GM12878 (cell line): ENCODE measurements around the gene CLPTM1L. TPM values are rescaled to one million over a fixed set of nuclear protein-coding genes. Genes with fewer than 3 reads are reported as not detected.

Experiments used
- ATAC-seq: fragments of 200-7000 bp; cut with Tn5 transposase; 3 replicates; pipeline ENCODE4 v1.9.1; 2020; ENCODE audit warnings: mild to moderate bottlenecking, moderate library complexity
- BruUV-seq: library from RNA; stranded (reverse); fragments of 400-500 nt; replicated peaks from 2 replicates; lab custom pipeline; 2021; lab: Mats Ljungman, UMichigan
- CTCF ChIA-PET: fragments of 300-600 bp; sonication (Branson Sonifier 250); formaldehyde crosslinking; extraction: SDS; loops from one replicate; lab custom pipeline; 2021; ENCODE audit warnings: inconsistent platforms; lab: Yijun Ruan, JAX
- POLR2A ChIA-PET: fragments of 350-600 bp; formaldehyde crosslinking; extraction: SDS; loops from one replicate; lab custom pipeline; 2021; ENCODE audit warnings: inconsistent platforms; lab: Charles Lee
- RAD21 ChIA-PET: fragments of 300-600 bp; sonication (Branson Sonifier 250); formaldehyde crosslinking; loops from one replicate; lab custom pipeline; 2023; ENCODE audit warnings: antibody characterized with exemption; ENCODE audit not compliant: unreplicated experiment; lab: Charles Lee
- SMC1A ChIA-PET: fragments of 300-600 bp; sonication (Branson Sonifier 250); formaldehyde crosslinking; loops from one replicate; lab custom pipeline; 2023; ENCODE audit not compliant: unreplicated experiment, uncharacterized antibody; lab: Charles Lee
- DNase-seq: peaks from one replicate; pipeline ENCODE4 v3.0.0-alpha.2; 2011; ENCODE audit warnings: low read depth, low spot score
- FAIRE-seq: peaks from 3 replicates; lab custom pipeline; 2011; peaks lifted over from hg19 to GRCh38; lab: Jason Lieb, UNC
- H2AFZ ChIP-seq: 2 replicates; pipeline ENCODE4 v1.6.0; 2011; ENCODE audit warnings: low read depth, low read length, control low read depth; ENCODE audit not compliant: control insufficient read depth
- H3K27ac ChIP-seq: 2 replicates; pipeline ENCODE4 v1.5.1; 2011; ENCODE audit warnings: control low read depth; ENCODE audit not compliant: control insufficient read depth, insufficient read depth
- H3K27me3 ChIP-seq, 2 experiments: replicated peaks in 1 of 2; 2 replicates each; pipeline versions ENCODE4 v1.6.0 to v1.6.1; 2011; ENCODE audit warnings: low read length in 1 of 2; ENCODE audit not compliant: control insufficient read depth in 2 of 2, insufficient read depth in 2 of 2
- H3K36me3 ChIP-seq, 2 experiments: 2 replicates each; pipeline ENCODE4 v1.5.1; 2011; ENCODE audit warnings: low read length in 1 of 2; ENCODE audit not compliant: control insufficient read depth in 2 of 2, insufficient read depth in 2 of 2
- H3K4me1 ChIP-seq: 2 replicates; pipeline ENCODE4 v1.6.1; 2011; ENCODE audit warnings: mild to moderate bottlenecking, low read length, moderate library complexity, mixed read lengths; ENCODE audit not compliant: control insufficient read depth, insufficient read depth
- H3K4me2 ChIP-seq: 2 replicates; pipeline ENCODE4 v1.6.0; 2011; ENCODE audit warnings: control low read depth; ENCODE audit not compliant: control insufficient read depth, insufficient read depth
- H3K4me3 ChIP-seq: fragments of 200-600 bp; sonication (generic); 2 replicates; pipeline ENCODE4 v1.5.1; 2016
- H3K79me2 ChIP-seq: 2 replicates; pipeline ENCODE4 v1.6.0; 2011; ENCODE audit warnings: low read length; ENCODE audit not compliant: control insufficient read depth, insufficient read depth
- H3K9ac ChIP-seq: 2 replicates; pipeline ENCODE4 v1.8.0; 2011; ENCODE audit warnings: low read length, control low read depth, mixed read lengths; ENCODE audit not compliant: control insufficient read depth, insufficient read depth
- H3K9me3 ChIP-seq: replicated peaks from 3 replicates; pipeline ENCODE4 v1.5.1; 2011; ENCODE audit warnings: mild to moderate bottlenecking, low read length; ENCODE audit not compliant: control insufficient read depth, insufficient read depth
- H4K20me1 ChIP-seq: 2 replicates; pipeline ENCODE4 v1.6.0; 2011; ENCODE audit not compliant: control insufficient read depth, insufficient read depth
- CHD4 ChIP-seq: fragments of 200-600 bp; sonication (generic); IDR thresholded peaks from 2 replicates; pipeline ENCODE4 v1.6.1; 2016; ENCODE audit warnings: mild to moderate bottlenecking
- EP300 ChIP-seq, 2 experiments: fragments of 150-350 bp in 1 of 2; IDR thresholded peaks; 2 replicates each; pipeline ENCODE4 v1.6.1; 2011 to 2012; ENCODE audit warnings: low read depth in 2 of 2, low read length in 2 of 2, borderline replicate concordance in 1 of 2, improper control_type of control experiment in 1 of 2, inconsistent platforms in 1 of 2; ENCODE audit not compliant: control insufficient read depth in 1 of 2
- IKZF1 ChIP-seq: fragments of 450-650 bp; conservative IDR thresholded peaks from 2 replicates; pipeline ENCODE4 v1.6.1; 2017; ENCODE audit warnings: antibody characterized with exemption, mild to moderate bottlenecking
- MYB ChIP-seq: fragments of 150-350 bp; IDR thresholded peaks from 2 replicates; pipeline ENCODE4 v1.6.1; 2014; ENCODE audit warnings: mild to moderate bottlenecking, low read depth, low read length, borderline replicate concordance
- NKRF ChIP-seq: fragments of 450-650 bp; conservative IDR thresholded peaks from 2 replicates; pipeline ENCODE4 v1.6.1; 2017; ENCODE audit warnings: mild to moderate bottlenecking, moderate library complexity
- NR2C1 ChIP-seq: fragments of 450-650 bp; IDR thresholded peaks from 2 replicates; pipeline ENCODE4 v1.6.1; 2017; ENCODE audit warnings: antibody characterized with exemption, mild to moderate bottlenecking, moderate library complexity
- NR2C2 ChIP-seq: IDR thresholded peaks from 2 replicates; pipeline ENCODE4 v1.6.1; 2011; ENCODE audit warnings: borderline replicate concordance, low read depth; ENCODE audit not compliant: control insufficient read depth, insufficient read length
- PBX3 ChIP-seq: IDR thresholded peaks from 2 replicates; pipeline ENCODE4 v1.6.1; 2011; ENCODE audit warnings: mild to moderate bottlenecking, low read depth, low read length, moderate library complexity; ENCODE audit not compliant: insufficient replicate concordance
- PML ChIP-seq: IDR thresholded peaks from 2 replicates; pipeline ENCODE4 v1.6.1; 2012; ENCODE audit warnings: low read length, inconsistent platforms
- POU2F2 ChIP-seq: IDR thresholded peaks from 3 replicates; pipeline ENCODE4 v1.6.1; 2011; ENCODE audit warnings: low read depth, mild to moderate bottlenecking, low read length, borderline replicate concordance
- PRDM15 ChIP-seq: fragments of 450-650 bp; formaldehyde crosslinking; IDR thresholded peaks from 2 replicates; pipeline ENCODE4 v1.4.0; 2020; ENCODE audit warnings: mild to moderate bottlenecking, moderate library complexity
- RAD21 ChIP-seq: IDR thresholded peaks from 2 replicates; pipeline ENCODE4 v1.6.1; 2011; ENCODE audit warnings: mild to moderate bottlenecking, low read depth, low read length, moderate library complexity; ENCODE audit not compliant: insufficient read depth
- STAT1 ChIP-seq: fragments of 450-650 bp; conservative IDR thresholded peaks from 2 replicates; pipeline ENCODE4 v1.6.1; 2014; ENCODE audit warnings: antibody characterized with exemption, mild to moderate bottlenecking
- TBL1XR1 ChIP-seq: IDR thresholded peaks from 2 replicates; pipeline ENCODE4 v1.6.1; 2012; ENCODE audit warnings: low read depth, low read length, improper control_type of control experiment
- TCF7 ChIP-seq: IDR thresholded peaks from 2 replicates; pipeline ENCODE4 v1.6.1; 2014; ENCODE audit warnings: antibody characterized with exemption, borderline replicate concordance
- ZNF384 ChIP-seq: IDR thresholded peaks from 2 replicates; pipeline ENCODE4 v1.6.1; 2012; ENCODE audit warnings: low read depth, mild to moderate bottlenecking, low read length, improper control_type of control experiment, borderline replicate concordance
- ZNF622 ChIP-seq: fragments of 450-650 bp; IDR thresholded peaks from 2 replicates; pipeline ENCODE4 v1.6.1; 2017; ENCODE audit warnings: mild to moderate bottlenecking, inconsistent platforms
- WGBS: methylation state at CpG from one replicate; pipeline ENCODE4 v1.1.6; 2016; ENCODE audit warnings: low lambda C conversion rate; ENCODE audit not compliant: insufficient replicate concordance, insufficient coverage; ENCODE audit errors: missing lambda C conversion rate; 5-methylcytosine and 5-hydroxymethylcytosine counted together
- in situ Hi-C: fragments of 300-500 bp; cut with MboI; formaldehyde crosslinking; loops from 9 replicates; pipeline ENCODE4 v1.14.3; 2018; ENCODE audit warnings: mixed read lengths
- intact Hi-C: fragments of 100-400 bp; cut with micrococcal nuclease; formaldehyde crosslinking; loops from one replicate; pipeline ENCODE4 v1.14.2; 2022; ENCODE audit not compliant: unreplicated experiment
- polyA plus RNA-seq, 11 experiments: library from polyadenylated mRNA; depleted of rRNA in 4 of 11; unstranded in 6 of 11; stranded (reverse) in 5 of 11; fragments of >200 nt; fragmentation: Nextera tagmentation in 4 of 11; fragmentation: Illumina TruSeq in 1 of 11; extraction: Ambion mirVana in 4 of 11; extraction: Trizol in 1 of 11; gene quantifications; 1 replicate in 1 of 11; 2 replicates in 10 of 11; pipeline versions ENCODE4 v1.2.1 to v1.2.3, GENCODE V29; 2011 to 2016; ENCODE audit warnings: inconsistent platforms in 2 of 11, missing spikeins in 2 of 11, low read depth in 1 of 11
- total RNA-seq, 4 experiments: library from RNA; depleted of rRNA in 3 of 4; stranded (reverse); fragments of >200 nt in 3 of 4; fragmentation: Illumina TruSeq in 1 of 4; extraction: Trizol in 1 of 4; gene quantifications; 2 replicates each; pipeline versions ENCODE4 v1.2.1 to v1.2.3, GENCODE V29; 2013 to 2021

Gene CLPTM1L
- total and polyA plus RNA-seq, 10 of the 15 experiments (the other 5 are each of a cell fraction or from before 2014, with no cell fraction given): 2.9 to 278 (median 135) TPM

- Histone ChIP-seq H3K9ac (no peak overlapping the region), H3K4me3 (no peak overlapping the region), H3K27ac (no peak overlapping the region), H2AFZ (no peak overlapping the region), H3K36me3 (no peaks in the 10 kb centered on the region), H3K4me2 (no peak overlapping the region), H4K20me1 (no peaks in the 10 kb centered on the region; the same call in 1 of the 2 replicates), H3K79me2 (no peaks in the 10 kb centered on the region), H3K4me1 (no peaks in the 10 kb centered on the region), H3K9me3 (peaks cover 1% of the 10 kb centered on the region; the same call in 1 of the 3 replicates), H3K27me3 (peaks cover 1 to 2% of the 10 kb centered on the region in 2 experiments; a peak in 2 of 4 replicates)
- ChIA-PET RAD21 (no interaction called here), CTCF (no interaction called here), SMC1A (no interaction called here), POLR2A (no interaction called here)
- intact Hi-C loops (no loop called here), in situ Hi-C loops (no loop called here)
- FAIRE-seq: no peak
- BruUV-seq: no TSS peak
- 57% methylated on average over 3 of the region's 3 CpGs for WGBS
- ATAC-seq: no peak
- DNase-seq: no peak
- TF ChIP-seq PBX3 (no peak), PRDM15 (CRISPR knock-in tag) (no peak), NR2C1 (no peak), TCF7 (no peak), ZNF384 (no peak), RAD21 (no peak), MYB (no peak), EP300 (IDR thresholded peaks at IDR 0.05; ENCODE audit: borderline replicate concordance in 1 of 2, control insufficient read depth in 1 of 2, low read depth in 2 of 2, low read length in 2 of 2) (no peak), IKZF1 (no peak), POU2F2 (no peak), PML (no peak), CHD4 (no peak), NKRF (no peak), NR2C2 (no peak), ZNF622 (no peak), STAT1 (no peak), TBL1XR1 (no peak)
Measured at GRCh38 chr5:1376981-1377380, 32.1 kb upstream of the CLPTM1L start.
